Camera-type eye (tissue), 1 donor: Measurements from ENCODE around the gene ZPR1. TPM values are rescaled to one million over a fixed set of nuclear protein-coding genes. Genes with fewer than 3 reads are reported as not detected.

Source experiments
- total RNA-seq: library from RNA; depleted of rRNA; stranded (reverse); fragments of >200 nt; gene quantifications from one replicate; pipeline ENCODE4 v1.2.3, GENCODE V29; 2014

ZPR1 gene, protein sequence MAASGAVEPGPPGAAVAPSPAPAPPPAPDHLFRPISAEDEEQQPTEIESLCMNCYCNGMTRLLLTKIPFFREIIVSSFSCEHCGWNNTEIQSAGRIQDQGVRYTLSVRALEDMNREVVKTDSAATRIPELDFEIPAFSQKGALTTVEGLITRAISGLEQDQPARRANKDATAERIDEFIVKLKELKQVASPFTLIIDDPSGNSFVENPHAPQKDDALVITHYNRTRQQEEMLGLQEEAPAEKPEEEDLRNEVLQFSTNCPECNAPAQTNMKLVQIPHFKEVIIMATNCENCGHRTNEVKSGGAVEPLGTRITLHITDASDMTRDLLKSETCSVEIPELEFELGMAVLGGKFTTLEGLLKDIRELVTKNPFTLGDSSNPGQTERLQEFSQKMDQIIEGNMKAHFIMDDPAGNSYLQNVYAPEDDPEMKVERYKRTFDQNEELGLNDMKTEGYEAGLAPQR
- 34.8 TPM for total RNA-seq

DNA sequence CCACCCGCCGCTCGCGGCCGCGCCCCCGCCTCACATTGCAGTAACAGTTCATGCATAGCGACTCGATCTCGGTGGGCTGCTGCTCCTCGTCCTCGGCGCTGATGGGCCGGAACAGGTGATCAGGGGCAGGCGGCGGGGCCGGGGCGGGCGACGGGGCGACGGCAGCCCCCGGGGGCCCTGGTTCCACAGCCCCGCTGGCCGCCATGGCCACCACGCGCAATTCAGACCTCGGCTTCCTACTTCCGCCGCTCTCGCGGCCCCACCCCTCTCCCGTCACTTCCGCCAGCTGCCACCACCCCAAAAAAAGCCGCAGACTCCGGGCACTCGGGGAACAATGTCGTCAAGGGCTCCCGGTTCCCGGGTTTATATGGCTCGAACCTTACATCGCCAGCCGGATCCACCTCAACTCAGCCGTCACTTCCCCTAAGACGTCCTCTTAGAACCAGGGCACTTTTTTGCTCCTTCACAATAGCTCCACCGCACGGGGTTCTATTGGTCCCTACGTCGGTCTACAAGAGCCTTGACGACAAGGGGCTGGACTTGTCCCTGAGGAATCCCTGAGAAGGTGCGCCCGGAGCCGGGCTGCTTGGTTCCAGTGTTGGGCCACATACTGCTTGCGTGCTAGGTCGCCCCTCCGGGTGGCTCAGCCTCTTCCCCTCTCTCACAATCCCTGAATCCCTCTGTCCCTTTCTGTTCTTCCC lies at the start of gene ZPR1:
Gene ZPR1 (minus strand): TSS at position 238 of the 701 bp plus-strand sequence. CDS start 33 bp downstream, at position 205.

DNA sequence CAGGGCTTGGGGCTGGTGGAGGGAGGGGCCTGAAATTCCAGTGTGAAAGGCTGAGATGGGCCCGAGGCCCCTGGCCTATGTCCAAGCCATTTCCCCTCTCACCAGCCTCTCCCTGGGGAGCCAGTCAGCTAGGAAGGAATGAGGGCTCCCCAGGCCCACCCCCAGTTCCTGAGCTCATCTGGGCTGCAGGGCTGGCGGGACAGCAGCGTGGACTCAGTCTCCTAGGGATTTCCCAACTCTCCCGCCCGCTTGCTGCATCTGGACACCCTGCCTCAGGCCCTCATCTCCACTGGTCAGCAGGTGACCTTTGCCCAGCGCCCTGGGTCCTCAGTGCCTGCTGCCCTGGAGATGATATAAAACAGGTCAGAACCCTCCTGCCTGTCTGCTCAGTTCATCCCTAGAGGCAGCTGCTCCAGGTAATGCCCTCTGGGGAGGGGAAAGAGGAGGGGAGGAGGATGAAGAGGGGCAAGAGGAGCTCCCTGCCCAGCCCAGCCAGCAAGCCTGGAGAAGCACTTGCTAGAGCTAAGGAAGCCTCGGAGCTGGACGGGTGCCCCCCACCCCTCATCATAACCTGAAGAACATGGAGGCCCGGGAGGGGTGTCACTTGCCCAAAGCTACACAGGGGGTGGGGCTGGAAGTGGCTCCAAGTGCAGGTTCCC lies 41.8 kb upstream of the ZPR1 start, which contains the start of gene APOC3:
Gene APOC3 (plus strand): TSS at position 383 of the 659 bp plus-strand sequence. CDS start 676 bp downstream, outside the sequence.

DNA sequence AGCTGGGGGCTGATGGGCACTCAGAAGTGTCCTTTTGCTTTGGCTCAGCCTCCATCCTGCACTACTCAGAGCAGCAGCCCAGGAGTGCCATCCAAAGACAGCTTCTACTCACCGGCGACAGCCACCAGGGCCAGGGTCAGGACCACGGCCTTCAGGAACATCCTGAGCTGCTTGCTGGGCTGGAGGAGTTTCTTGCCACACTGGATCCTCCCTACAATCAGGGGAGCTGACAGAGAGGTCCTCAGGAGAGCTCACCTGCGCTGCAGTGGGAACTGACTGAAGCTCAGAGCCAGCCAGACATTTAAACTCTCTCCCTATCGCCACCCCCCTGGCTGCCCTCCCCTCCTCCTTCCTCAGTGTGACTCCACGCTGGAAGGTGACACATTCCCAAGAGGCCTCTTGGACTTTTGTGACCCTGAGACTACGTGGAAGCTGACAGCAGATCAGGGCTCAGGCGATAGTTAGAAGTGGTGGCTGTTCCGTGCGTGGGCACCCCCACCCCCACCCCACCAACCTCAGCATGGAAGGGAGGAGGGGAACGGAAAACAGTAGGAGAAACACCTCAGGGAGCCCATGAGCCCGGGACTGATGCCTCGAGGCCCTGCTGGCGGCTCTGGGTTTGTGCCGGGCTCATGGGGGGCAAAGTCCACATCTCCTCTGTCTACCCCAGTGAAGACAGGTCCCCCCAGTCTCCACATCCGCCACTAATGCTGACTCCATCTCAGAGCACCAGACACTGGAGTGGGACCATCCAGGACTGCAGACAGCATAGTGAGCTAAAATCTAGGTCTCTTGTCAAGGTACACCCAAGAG lies 35.4 kb upstream of the ZPR1 start, which contains the start of gene APOA4:
Gene APOA4 (minus strand): TSS at position 274 of the 813 bp plus-strand sequence. CDS start 113 bp downstream, at position 161.

DNA sequence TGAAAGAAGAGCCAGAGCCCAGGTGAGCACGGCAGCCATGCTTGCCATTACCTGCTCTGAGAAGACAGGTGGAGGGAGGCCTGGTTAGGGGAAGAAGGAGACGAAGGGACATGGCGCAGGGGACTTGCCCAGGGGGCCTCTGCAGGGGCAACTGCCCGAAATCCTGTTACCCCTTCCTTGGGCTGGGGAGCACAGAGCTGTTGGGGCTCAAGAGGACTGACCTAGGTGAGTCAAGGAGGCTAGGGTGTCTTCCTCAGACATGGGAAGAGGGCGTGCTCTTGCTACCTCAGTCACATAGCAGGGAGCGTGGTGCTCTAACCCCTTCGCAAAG lies 4.0 kb upstream of the ZPR1 start, which contains the start of gene APOA5:
Gene APOA5 (minus strand): TSS at position 67 of the 331 bp plus-strand sequence. CDS start 19 bp downstream, at position 48.

DNA sequence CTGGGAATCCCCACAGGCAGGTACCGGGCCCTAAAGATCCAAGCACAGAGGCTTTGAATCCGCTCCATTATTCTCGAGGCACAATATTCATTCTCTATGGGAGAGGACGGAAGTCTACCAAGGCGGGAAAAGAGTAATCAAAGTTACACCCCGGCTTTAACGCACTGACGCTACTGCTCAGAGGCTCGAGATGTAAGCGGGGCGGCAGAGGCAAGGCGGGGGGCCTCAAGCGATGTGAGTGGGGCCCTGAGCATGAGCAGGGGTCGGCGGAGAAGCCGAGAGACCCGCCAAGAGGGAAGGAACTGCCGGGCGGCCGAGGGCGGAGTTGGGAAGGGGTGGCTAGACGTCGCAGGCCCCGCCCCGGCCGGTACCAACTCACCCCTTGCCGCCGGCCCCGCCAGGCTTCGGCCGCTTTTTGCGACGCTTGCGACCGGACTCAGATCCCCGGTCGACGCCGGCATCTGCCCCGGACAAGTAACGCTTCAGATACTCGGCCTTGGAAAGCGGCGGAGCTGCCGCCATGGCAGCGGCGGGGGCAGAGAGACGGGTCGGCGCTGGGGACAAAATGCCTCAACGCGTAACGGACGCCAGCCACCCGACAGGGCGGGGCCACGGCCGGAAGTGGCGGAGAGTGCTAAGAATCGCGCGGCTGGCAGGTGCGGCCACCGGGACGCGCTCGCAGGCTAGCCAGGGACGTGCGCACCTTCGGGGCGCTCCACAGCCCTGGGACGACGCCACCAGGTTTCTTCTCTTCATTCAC lies 15.2 kb downstream of the ZPR1 start, which contains the start of gene BUD13:
Gene BUD13 (minus strand): TSS at position 545 of the 760 bp plus-strand sequence. CDS start 23 bp downstream, at position 522.

Other genes starting within 250 kb of the ZPR1 start
- 19.8 TPM for gene BUD13, start 15.0 kb downstream of the ZPR1 start, total RNA-seq
- gene APOA5, start 3.9 kb upstream of the ZPR1 start, total RNA-seq = not detected
- gene APOA4, start 35.3 kb upstream of the ZPR1 start, total RNA-seq = not detected
- not detected for gene APOC3, start 41.9 kb upstream of the ZPR1 start, total RNA-seq
- gene APOA1, start 49.6 kb upstream of the ZPR1 start, total RNA-seq = 0.60 TPM